Measurements from ENCODE around the gene CXorf58. TPM values are rescaled to one million over a fixed set of nuclear protein-coding genes. Genes with fewer than 3 reads are reported as not detected.
"Not testable (repeated sequence)": the region's sequence is repeated elsewhere in the genome, so short reads cannot be mapped to it uniquely, and the experiment has no call there.

The CXorf58 gene
- total RNA-seq, 4 donors from 2014 or later: 0.15 TPM; not detected in 3

GRCh38 chrX:23890933-23891332 is 16.9 kb upstream of the CXorf58 start:
- no peaks in the 10 kb centered on the region for H3K4me1 ChIP-seq
- WGBS, 2 donors (ENCODE audit: low coverage in 1 of 2): 100% methylated on average over 1 of the region's 4 CpGs; no CpG with 5 or more reads in 1 of the 2 donors
- H3K27ac ChIP-seq: no peak overlapping the region
- no peaks in the 10 kb centered on the region for H3K9me3 ChIP-seq
- no peak for ATAC-seq
- no peaks in the 10 kb centered on the region for H3K27me3 ChIP-seq
- H3K36me3 ChIP-seq: no peaks in the 10 kb centered on the region
- TF ChIP-seq POLR2A (IDR thresholded peaks at IDR 0.05) (no peak), EP300 (IDR thresholded peaks at IDR 0.05) (no peak), POLR2AphosphoS5 (IDR thresholded peaks at IDR 0.05) (no peak)
- TF ChIP-seq, protein P1, sequence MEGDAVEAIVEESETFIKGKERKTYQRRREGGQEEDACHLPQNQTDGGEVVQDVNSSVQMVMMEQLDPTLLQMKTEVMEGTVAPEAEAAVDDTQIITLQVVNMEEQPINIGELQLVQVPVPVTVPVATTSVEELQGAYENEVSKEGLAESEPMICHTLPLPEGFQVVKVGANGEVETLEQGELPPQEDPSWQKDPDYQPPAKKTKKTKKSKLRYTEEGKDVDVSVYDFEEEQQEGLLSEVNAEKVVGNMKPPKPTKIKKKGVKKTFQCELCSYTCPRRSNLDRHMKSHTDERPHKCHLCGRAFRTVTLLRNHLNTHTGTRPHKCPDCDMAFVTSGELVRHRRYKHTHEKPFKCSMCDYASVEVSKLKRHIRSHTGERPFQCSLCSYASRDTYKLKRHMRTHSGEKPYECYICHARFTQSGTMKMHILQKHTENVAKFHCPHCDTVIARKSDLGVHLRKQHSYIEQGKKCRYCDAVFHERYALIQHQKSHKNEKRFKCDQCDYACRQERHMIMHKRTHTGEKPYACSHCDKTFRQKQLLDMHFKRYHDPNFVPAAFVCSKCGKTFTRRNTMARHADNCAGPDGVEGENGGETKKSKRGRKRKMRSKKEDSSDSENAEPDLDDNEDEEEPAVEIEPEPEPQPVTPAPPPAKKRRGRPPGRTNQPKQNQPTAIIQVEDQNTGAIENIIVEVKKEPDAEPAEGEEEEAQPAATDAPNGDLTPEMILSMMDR (IDR thresholded peaks at IDR 0.05): no peak
- H3K4me3 ChIP-seq: no peak overlapping the region

DNA sequence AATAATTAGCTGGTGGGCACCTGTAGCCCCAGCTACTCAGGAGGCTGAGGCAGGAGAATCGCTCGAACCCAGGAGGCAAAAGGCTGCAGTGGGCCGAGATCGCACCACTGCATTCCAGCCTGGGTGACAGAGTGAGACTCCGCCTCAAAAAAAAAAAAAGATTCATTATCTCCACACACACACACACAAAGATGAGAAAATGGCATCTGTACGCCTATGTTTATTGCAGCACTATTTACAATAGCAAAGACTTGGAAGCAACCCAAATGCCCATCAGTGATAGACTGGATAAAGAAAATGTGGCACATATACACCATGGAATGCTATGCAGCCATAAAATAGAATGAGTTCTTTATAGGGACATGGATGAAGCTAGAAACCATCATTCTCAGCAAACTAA is 12.8 kb upstream of the CXorf58 start:
- not testable (repeated sequence) for H3K4me3 ChIP-seq, H3K27me3 ChIP-seq, H3K9me3 ChIP-seq, H3K36me3 ChIP-seq, H3K27ac ChIP-seq, ATAC-seq
- peaks cover 0 to 19% (median 0%) of the 10 kb centered on the region in 3 donors for H3K4me1 ChIP-seq
- 90 to 100% methylated on average over 1 to 5 of the region's 6 CpGs for WGBS, 2 donors (ENCODE audit: low coverage in 1 of 2)

- H3K4me1 ChIP-seq: peaks cover 0 to 33% (median 2%) of the 10 kb centered on the region in 3 donors
- H3K9me3 ChIP-seq, H3K4me3 ChIP-seq, ATAC-seq, H3K27me3 ChIP-seq, H3K27ac ChIP-seq, H3K36me3 ChIP-seq: not testable (repeated sequence)
- 56 to 70% methylated on average over 3 of the region's 4 CpGs for WGBS, 2 donors (ENCODE audit: low coverage in 1 of 2)
These were observed 11.3 kb upstream of the CXorf58 start for GRCh38 chrX:23896539-23896938.

DNA sequence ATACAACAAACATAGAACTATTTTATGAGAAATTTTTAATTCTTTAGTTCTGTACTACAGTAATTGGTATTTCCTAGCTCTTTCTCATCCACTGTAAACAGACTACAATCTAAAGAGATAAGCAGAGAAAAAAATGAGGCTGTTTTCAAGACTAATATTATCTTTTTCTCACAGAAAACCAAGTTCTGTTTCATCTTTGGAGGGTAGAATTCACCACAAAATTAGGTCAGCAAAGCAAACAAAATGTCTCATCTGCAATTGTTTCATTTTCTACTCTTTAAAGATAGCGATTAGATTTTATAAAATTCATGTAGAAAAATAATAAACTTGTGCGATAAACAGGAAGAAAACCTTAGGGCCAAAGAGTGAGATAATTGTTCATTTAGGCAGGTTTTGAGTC is 10.8 kb upstream of the CXorf58 start:
- Histone ChIP-seq H3K4me1 (peaks cover 0 to 37% (median 3%) of the 10 kb centered on the region in 3 donors), H3K4me3 (no peak overlapping the region), H3K36me3 (no peaks in the 10 kb centered on the region), H3K9me3 (no peaks in the 10 kb centered on the region), H3K27ac (no peak overlapping the region), H3K27me3 (no peaks in the 10 kb centered on the region)
- no peak for ATAC-seq
- WGBS, 2 donors (ENCODE audit: low coverage in 1 of 2): 77 to 79% methylated on average over 2 of the region's 2 CpGs
- TF ChIP-seq EP300 (IDR thresholded peaks at IDR 0.05) (no peak), POLR2AphosphoS5 (IDR thresholded peaks at IDR 0.05) (no peak), POLR2A (IDR thresholded peaks at IDR 0.05) (no peak)
- TF ChIP-seq, protein P1 (IDR thresholded peaks at IDR 0.05): no peak

DNA sequence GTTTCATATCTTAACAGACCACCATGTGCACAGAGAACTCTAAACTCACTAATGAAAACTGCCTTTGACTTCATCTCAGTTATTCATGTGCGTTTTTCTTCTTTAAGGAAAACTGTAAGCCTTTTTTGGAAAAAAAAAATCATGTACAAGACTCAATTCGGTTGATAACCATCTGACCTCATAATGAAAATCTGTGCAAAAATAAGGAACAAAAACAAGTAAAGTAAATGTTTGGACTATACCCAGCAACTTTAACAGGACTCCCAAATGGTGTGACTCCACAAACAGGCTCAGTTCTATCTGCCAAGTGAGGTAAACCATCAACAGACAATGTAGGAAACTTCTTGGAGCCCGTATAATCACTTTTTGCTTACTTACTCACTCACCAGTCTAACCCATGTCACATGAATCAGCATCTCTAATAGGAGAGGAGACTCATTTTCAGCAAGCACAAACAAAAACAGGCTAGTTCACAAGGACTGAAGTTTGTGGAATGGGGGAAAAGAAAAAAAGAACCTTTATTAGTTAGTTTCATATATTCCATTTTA is 9.3 kb upstream of the CXorf58 start:
- Histone ChIP-seq H3K4me3 (no peak overlapping the region), H3K27me3 (no peaks in the 10 kb centered on the region), H3K4me1 (peaks cover 0 to 41% (median 3%) of the 10 kb centered on the region in 3 donors), H3K27ac (no peak overlapping the region), H3K9me3 (no peaks in the 10 kb centered on the region), H3K36me3 (no peaks in the 10 kb centered on the region)
- WGBS, 2 donors (ENCODE audit: low coverage in 1 of 2): 50 to 80% methylated on average over 1 to 3 of the region's 3 CpGs
- no peak for TF ChIP-seq POLR2AphosphoS5 (IDR thresholded peaks at IDR 0.05)
- TF ChIP-seq EP300 (IDR thresholded peaks at IDR 0.05): no peak
- TF ChIP-seq POLR2A (IDR thresholded peaks at IDR 0.05): no peak
- TF ChIP-seq, protein P1 (IDR thresholded peaks at IDR 0.05): no peak
- no peak for ATAC-seq

DNA sequence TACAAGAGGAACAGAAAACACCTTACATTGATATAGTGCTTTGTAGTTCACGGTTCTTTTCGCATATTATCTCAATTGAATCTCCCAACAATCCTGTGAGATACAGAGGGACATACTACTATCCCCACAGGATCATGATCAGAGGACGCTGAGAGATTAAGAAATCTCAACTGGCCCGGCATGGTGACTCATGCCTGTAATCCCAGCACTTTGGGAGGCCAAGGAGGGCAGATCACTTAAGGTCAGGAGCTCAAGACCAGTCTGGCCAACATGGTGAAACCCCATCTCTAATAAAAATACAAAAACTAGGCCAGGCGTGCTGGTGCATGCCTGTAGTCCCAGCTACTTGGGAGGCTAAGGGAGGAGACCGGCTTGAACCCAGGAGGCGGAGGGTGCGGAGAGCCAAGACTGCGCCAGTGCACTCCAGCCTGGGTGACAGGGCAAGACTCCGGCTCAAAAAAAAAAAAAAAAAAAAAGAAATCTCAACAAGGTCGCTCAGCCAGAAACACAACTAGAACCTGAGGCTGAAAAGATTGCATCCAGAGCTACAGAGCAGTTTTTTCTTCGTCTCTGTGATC is 7.5 kb upstream of the CXorf58 start:
- H3K4me3 ChIP-seq: no peak overlapping the region
- peak; percentile 53 for ATAC-seq

More for the DNA sequence above, 7.5 kb upstream of the CXorf58 start:
- Histone ChIP-seq H3K27ac (peak overlapping the region in 2 of 4 donors; percentile 38 to 68), H3K36me3 (no peaks in the 10 kb centered on the region), H3K4me1 (peaks cover 0 to 41% (median 3%) of the 10 kb centered on the region in 3 donors), H3K9me3 (no peaks in the 10 kb centered on the region), H3K27me3 (no peaks in the 10 kb centered on the region)
- TF ChIP-seq, protein P1 (IDR thresholded peaks at IDR 0.05): no peak
- TF ChIP-seq POLR2AphosphoS5 (IDR thresholded peaks at IDR 0.05): no peak
- TF ChIP-seq POLR2A (IDR thresholded peaks at IDR 0.05): no peak
- TF ChIP-seq EP300 (IDR thresholded peaks at IDR 0.05): no peak
- WGBS, 2 donors (ENCODE audit: low coverage in 1 of 2): 39 to 76% methylated on average over 4 to 5 of the region's 12 CpGs
